Measurements from ENCODE around the gene DTD1.

Gene DTD1

GRCh38 chr20:18662279-18663040 lies 74.6 kb downstream of the DTD1 start:
- Mint-ChIP-seq H3K27ac (no peak overlapping the region), H3K36me3 (peaks cover 16% of the 10 kb centered on the region in 2 donors), H3K4me1 (peaks cover 12 to 22% of the 10 kb centered on the region in 2 donors), H3K27me3 (no peaks in the 10 kb centered on the region), H3K9me3 (peaks cover 0 to 2% of the 10 kb centered on the region in 2 donors), H3K4me3 (no peak overlapping the region)
- DNase-seq (no peak), ATAC-seq (replicated peaks) (peak; percentile 36 to 70)

- DNase-seq = no peak
These were observed 76.1 kb downstream of the DTD1 start for GRCh38 chr20:18663932-18664331.

GRCh38 chr20:18665135-18665534 lies 77.3 kb downstream of the DTD1 start:
- no peaks in the 10 kb centered on the region for H3K9me3 Mint-ChIP-seq
- H3K4me1 Mint-ChIP-seq = peaks cover 0 to 2% of the 10 kb centered on the region in 2 donors
- peaks cover 16 to 18% of the 10 kb centered on the region in 2 donors for H3K36me3 Mint-ChIP-seq
- H3K4me3 Mint-ChIP-seq = no peak overlapping the region
- ATAC-seq (replicated peaks) = no peak
- no peak for DNase-seq
- no peak overlapping the region for H3K27ac Mint-ChIP-seq
- H3K27me3 Mint-ChIP-seq = no peaks in the 10 kb centered on the region

More at GRCh38 chr20:18663932-18664331, 76.1 kb downstream of the DTD1 start:
- Mint-ChIP-seq H3K36me3 (peaks cover 13 to 18% of the 10 kb centered on the region in 2 donors), H3K27me3 (no peaks in the 10 kb centered on the region), H3K27ac (no peak overlapping the region), H3K4me3 (no peak overlapping the region), H3K4me1 (peaks cover 1 to 7% of the 10 kb centered on the region in 2 donors), H3K9me3 (no peaks in the 10 kb centered on the region)
- ATAC-seq (replicated peaks) = no peak

- no peak overlapping the region for H3K4me3 Mint-ChIP-seq
- H3K27ac Mint-ChIP-seq = no peak overlapping the region
- no peak for DNase-seq
- peaks cover 5 to 6% of the 10 kb centered on the region in 2 donors for H3K4me1 Mint-ChIP-seq
- peaks cover 16 to 21% of the 10 kb centered on the region in 2 donors for H3K36me3 Mint-ChIP-seq
- no peaks in the 10 kb centered on the region for H3K27me3 Mint-ChIP-seq
- H3K9me3 Mint-ChIP-seq = no peaks in the 10 kb centered on the region
- ATAC-seq (replicated peaks) = no peak
These were observed 79.1 kb downstream of the DTD1 start for GRCh38 chr20:18666803-18667415.

GRCh38 chr20:18669241-18670019 lies 81.6 kb downstream of the DTD1 start:
- H3K27me3 Mint-ChIP-seq = no peaks in the 10 kb centered on the region
- H3K4me3 Mint-ChIP-seq = no peak overlapping the region
- H3K9me3 Mint-ChIP-seq = no peaks in the 10 kb centered on the region
- ATAC-seq (replicated peaks) (no peak), DNase-seq (no peak)
- H3K27ac Mint-ChIP-seq = no peak overlapping the region
- peaks cover 5 to 6% of the 10 kb centered on the region in 2 donors for H3K4me1 Mint-ChIP-seq
- H3K36me3 Mint-ChIP-seq = peaks cover 8 to 15% of the 10 kb centered on the region in 2 donors

GRCh38 chr20:18671203-18671710 lies 83.4 kb downstream of the DTD1 start:
- no peaks in the 10 kb centered on the region for H3K9me3 Mint-ChIP-seq
- peaks cover 5 to 6% of the 10 kb centered on the region in 2 donors for H3K4me1 Mint-ChIP-seq
- peak overlapping the region; percentile 22 for H3K27ac Mint-ChIP-seq
- H3K27me3 Mint-ChIP-seq = no peaks in the 10 kb centered on the region
- DNase-seq (no peak), ATAC-seq (replicated peaks) (no peak)
- no peak overlapping the region for H3K4me3 Mint-ChIP-seq
- peaks cover 11 to 14% of the 10 kb centered on the region in 2 donors for H3K36me3 Mint-ChIP-seq

GRCh38 chr20:18672834-18673233 lies 85.0 kb downstream of the DTD1 start:
- ATAC-seq (replicated peaks) (no peak), DNase-seq (no peak)
- H3K27me3 Mint-ChIP-seq = no peaks in the 10 kb centered on the region
- no peak overlapping the region for H3K4me3 Mint-ChIP-seq
- H3K36me3 Mint-ChIP-seq = peaks cover 13 to 14% of the 10 kb centered on the region in 2 donors
- H3K9me3 Mint-ChIP-seq = no peaks in the 10 kb centered on the region
- H3K27ac Mint-ChIP-seq = no peak overlapping the region
- peaks cover 8% of the 10 kb centered on the region in 2 donors for H3K4me1 Mint-ChIP-seq

- Mint-ChIP-seq H3K4me3 (no peak overlapping the region), H3K27me3 (no peaks in the 10 kb centered on the region), H3K9me3 (no peaks in the 10 kb centered on the region), H3K36me3 (peaks cover 9 to 13% of the 10 kb centered on the region in 2 donors), H3K27ac (no peak overlapping the region), H3K4me1 (peaks cover 17 to 19% of the 10 kb centered on the region in 2 donors)
- no peak for ATAC-seq (replicated peaks)
- DNase-seq = no peak
These were observed 88.5 kb downstream of the DTD1 start for GRCh38 chr20:18676396-18676795.

GRCh38 chr20:18677126-18677525 lies 89.3 kb downstream of the DTD1 start:
- ATAC-seq (replicated peaks) = no peak
- H3K4me1 Mint-ChIP-seq = peaks cover 15% of the 10 kb centered on the region in 2 donors
- no peak overlapping the region for H3K27ac Mint-ChIP-seq
- H3K4me3 Mint-ChIP-seq = no peak overlapping the region
- no peaks in the 10 kb centered on the region for H3K27me3 Mint-ChIP-seq
- H3K36me3 Mint-ChIP-seq = peaks cover 9 to 14% of the 10 kb centered on the region in 2 donors
- no peak for DNase-seq
- no peaks in the 10 kb centered on the region for H3K9me3 Mint-ChIP-seq

- Mint-ChIP-seq H3K4me1 (peaks cover 15% of the 10 kb centered on the region in 2 donors), H3K27me3 (no peaks in the 10 kb centered on the region), H3K36me3 (peaks cover 9 to 17% of the 10 kb centered on the region in 2 donors), H3K9me3 (no peaks in the 10 kb centered on the region), H3K27ac (peak overlapping the region; percentile 61), H3K4me3 (no peak overlapping the region)
- ATAC-seq (replicated peaks) (peak in 1 of 2 donors; percentile 45), DNase-seq (no peak)
These were observed 90.9 kb downstream of the DTD1 start for GRCh38 chr20:18678549-18679419.

GRCh38 chr20:18683839-18684238 lies 96.0 kb downstream of the DTD1 start:
- no peak overlapping the region for H3K27ac Mint-ChIP-seq
- H3K27me3 Mint-ChIP-seq = no peaks in the 10 kb centered on the region
- no peak for DNase-seq
- H3K4me3 Mint-ChIP-seq = no peak overlapping the region
- H3K9me3 Mint-ChIP-seq = no peaks in the 10 kb centered on the region
- H3K4me1 Mint-ChIP-seq = peaks cover 10 to 11% of the 10 kb centered on the region in 2 donors
- peaks cover 4 to 18% of the 10 kb centered on the region in 2 donors for H3K36me3 Mint-ChIP-seq
- ATAC-seq (replicated peaks) = no peak

GRCh38 chr20:18684775-18685174 lies 96.9 kb downstream of the DTD1 start:
- no peak for ATAC-seq (replicated peaks)
- H3K4me1 Mint-ChIP-seq = peaks cover 7% of the 10 kb centered on the region in 2 donors
- H3K27me3 Mint-ChIP-seq = no peaks in the 10 kb centered on the region
- no peak for DNase-seq
- H3K9me3 Mint-ChIP-seq = no peaks in the 10 kb centered on the region
- H3K27ac Mint-ChIP-seq = no peak overlapping the region
- H3K4me3 Mint-ChIP-seq = no peak overlapping the region
- peaks cover 4 to 21% of the 10 kb centered on the region in 2 donors for H3K36me3 Mint-ChIP-seq

- DNase-seq = no peak
- Mint-ChIP-seq H3K9me3 (no peaks in the 10 kb centered on the region), H3K27me3 (no peaks in the 10 kb centered on the region), H3K36me3 (peaks cover 2 to 24% of the 10 kb centered on the region in 2 donors), H3K4me1 (peaks cover 7% of the 10 kb centered on the region in 2 donors), H3K27ac (no peak overlapping the region), H3K4me3 (no peak overlapping the region)
- ATAC-seq (replicated peaks) = no peak
These were observed 97.6 kb downstream of the DTD1 start for GRCh38 chr20:18685406-18685805.
